ENCODE data around the gene THRA. TPM values are rescaled to one million over a fixed set of nuclear protein-coding genes. Genes with fewer than 3 reads are reported as not detected.
A peak's percentile ranks its signal among the peaks of the same experiment; 100 is the strongest.

Gene THRA
- polyA plus RNA-seq, 1 of the 3 experiments (the other 2 are of a cell fraction): 23.1 TPM

GRCh38 chr17:40113110-40113906 is 50.5 kb downstream of the THRA start (continued):
- TF ChIP-seq USF2 (IDR thresholded peaks at IDR 0.05; ENCODE audit: borderline replicate concordance, low read depth, low read length) (peak; percentile 78), SMC3 (IDR thresholded peaks at IDR 0.05; ENCODE audit: low read depth, low read length) (peak; percentile 83; the same call in 1 of the 2 replicates), GABPA (IDR thresholded peaks at IDR 0.05; ENCODE audit: low read depth) (no peak; the same call in 1 of the 2 replicates), ELF1 (IDR thresholded peaks at IDR 0.05) (peak; percentile 61; the same call in 1 of the 2 replicates)

- no peak for DNase-seq
- Histone ChIP-seq H3K9me3 (no peaks in the 10 kb centered on the region), H3K4me3 (ENCODE audit: low read depth in 2 of 2, low read length in 1 of 2) (peak overlapping the region in 1 of 2 experiments; percentile 3; a peak in 1 of 4 replicates), H3K9ac (peak overlapping the region; percentile 53), H3K27ac (ENCODE audit: low read depth in 2 of 2, low read length in 1 of 2) (peak overlapping the region; percentile 82 to 86), H3K9me2 (no peaks in the 10 kb centered on the region), H4K20me1 (ENCODE audit: insufficient read depth) (no peaks in the 10 kb centered on the region), H3K4me1 (ENCODE audit: control insufficient read depth in 1 of 2, insufficient read depth in 2 of 2, low read depth in 1 of 2, low read length in 1 of 2) (peaks cover 37 to 41% of the 10 kb centered on the region in 2 experiments), H3K27me3 (ENCODE audit: insufficient read depth) (no peaks in the 10 kb centered on the region), H2AFZ (ENCODE audit: low read depth) (peak overlapping the region; percentile 56; the same call in 1 of the 2 replicates), H3K79me2 (ENCODE audit: insufficient read depth) (no peaks in the 10 kb centered on the region), H3K36me3 (replicated peaks in 1 of 2; ENCODE audit: control insufficient read depth in 1 of 2, insufficient read depth in 2 of 2, low read length in 1 of 2) (no peaks in the 10 kb centered on the region), H3F3A (replicated peaks; ENCODE audit: insufficient read depth) (peaks cover 50% of the 10 kb centered on the region), H3K4me2 (peak overlapping the region; percentile 75)
- no peak for TF ChIP-seq GATA2 (CRISPR knock-in tag; IDR thresholded peaks at IDR 0.05)
- TF ChIP-seq RCOR1 (IDR thresholded peaks at IDR 0.05; ENCODE audit: low read length): no peak
- TF ChIP-seq FOXM1 (IDR thresholded peaks at IDR 0.05; ENCODE audit: low read depth): no peak
- TF ChIP-seq IRF3 (IDR thresholded peaks at IDR 0.05; ENCODE audit: low read depth, low read length): no peak
- TF ChIP-seq NRF1 (IDR thresholded peaks at IDR 0.05; ENCODE audit: low read depth, low read length): no peak
- POLR2A ChIA-PET: interaction anchor here (0.7 to 5.0 kb wide), 11 partner anchors 9 to 133 kb away, joined by 3 to 25 read pairs (median 6); partner anchors contain the start of genes CASC3, MSL1, NR1D1 and PSMD3
- CTCF ChIA-PET: interaction anchor here (0.9 to 6.5 kb wide), 25 partner anchors 9 to 177 kb away, joined by 3 to 100 read pairs (median 11); partner anchors contain the start of genes CASC3, CSF3, MED24 and NR1D1
- 50% methylated on average over 5 of the region's 5 CpGs for WGBS (ENCODE audit: low lambda C conversion rate)
These were observed 51.1 kb downstream of the THRA start for GRCh38 chr17:40113907-40114245.

- H3K9me3 ChIP-seq: no peaks in the 10 kb centered on the region
- H3K9ac ChIP-seq: no peak overlapping the region
- POLR2A ChIA-PET: interaction anchor here (5.0 kb wide), 1 partner anchor 15 kb away, joined by 25 read pairs; the partner anchor contains the start of gene NR1D1
- H3K79me2 ChIP-seq (ENCODE audit: insufficient read depth): peaks cover 10% of the 10 kb centered on the region
- no peaks in the 10 kb centered on the region for H3K36me3 ChIP-seq (replicated peaks in 1 of 2; ENCODE audit: control insufficient read depth in 1 of 2, insufficient read depth in 2 of 2, low read length in 1 of 2)
- H3K4me3 ChIP-seq (ENCODE audit: low read depth in 2 of 2, low read length in 1 of 2): no peak overlapping the region
- H4K20me1 ChIP-seq (ENCODE audit: insufficient read depth): no peaks in the 10 kb centered on the region
- WGBS (ENCODE audit: low lambda C conversion rate): 91% methylated on average over 2 of the region's 2 CpGs
- peak overlapping the region; percentile 11 to 82; a peak in 3 of 4 replicates for H3K27ac ChIP-seq (ENCODE audit: low read depth in 2 of 2, low read length in 1 of 2)
- peaks cover 47% of the 10 kb centered on the region for H3F3A ChIP-seq (replicated peaks; ENCODE audit: insufficient read depth)
- CTCF ChIA-PET: interaction anchor here (2.4 to 5.6 kb wide), 4 partner anchors 53 to 176 kb away, joined by 9 to 54 read pairs (median 10); partner anchors contain the start of gene CSF3
- H3K27me3 ChIP-seq (ENCODE audit: insufficient read depth): no peaks in the 10 kb centered on the region
- H3K4me1 ChIP-seq (ENCODE audit: control insufficient read depth in 1 of 2, insufficient read depth in 2 of 2, low read depth in 1 of 2, low read length in 1 of 2): peaks cover 34 to 39% of the 10 kb centered on the region in 2 experiments
- no peaks in the 10 kb centered on the region for H3K9me2 ChIP-seq
- DNase-seq: no peak
- H3K4me2 ChIP-seq: peak overlapping the region; percentile 75; the same call in 1 of the 2 replicates
- no peak overlapping the region for H2AFZ ChIP-seq (ENCODE audit: low read depth)
- TF ChIP-seq YY1 (IDR thresholded peaks at IDR 0.05; ENCODE audit: low read depth) (no peak), REST (IDR thresholded peaks at IDR 0.05; ENCODE audit: low read depth, low read length) (no peak), RXRA (IDR thresholded peaks at IDR 0.05; ENCODE audit: borderline replicate concordance, low read depth) (no peak), IRF3 (IDR thresholded peaks at IDR 0.05; ENCODE audit: low read depth, low read length) (no peak), CHD2 (IDR thresholded peaks at IDR 0.05; ENCODE audit: low read length, partially characterized antibody) (no peak), JUND (IDR thresholded peaks at IDR 0.05) (no peak), TAF1 (IDR thresholded peaks at IDR 0.05; ENCODE audit: borderline replicate concordance, low read depth, low read length) (no peak), MEF2A (IDR thresholded peaks at IDR 0.05; ENCODE audit: borderline replicate concordance, low read depth) (no peak), FOSL2 (IDR thresholded peaks at IDR 0.05; ENCODE audit: borderline replicate concordance, low read depth) (no peak)
These were observed 52.3 kb downstream of the THRA start for GRCh38 chr17:40115101-40115436.

All from SK-N-SH (cell line).